DND-41 (cell line): Measurements from ENCODE around the gene GAS2L2.
A peak's percentile ranks its signal among the peaks of the same experiment; 100 is the strongest.

Source experiments
- ATAC-seq: fragments of 200-7000 bp; cut with Tn5 transposase; 3 replicates; pipeline ENCODE4 v1.9.1; 2021; ENCODE audit warnings: low read depth; ENCODE audit not compliant: insufficient read depth
- DNase-seq: peaks from one replicate; pipeline ENCODE4 v3.0.0-alpha.2; 2020
- H2AFZ ChIP-seq: 2 replicates; pipeline ENCODE4 v1.6.0; 2012; ENCODE audit warnings: low read depth, low read length
- H3K27ac ChIP-seq: 2 replicates; pipeline ENCODE4 v1.5.1; 2012; ENCODE audit warnings: low read length, inconsistent platforms
- H3K27me3 ChIP-seq: fragments of 200-600 bp; sonication (generic); 2 replicates; pipeline ENCODE4 v1.6.0; 2012; ENCODE audit warnings: low read length, mild to moderate bottlenecking, inconsistent platforms; ENCODE audit not compliant: insufficient read depth, poor library complexity
- H3K36me3 ChIP-seq: 2 replicates; pipeline ENCODE4 v1.5.1; 2012; ENCODE audit warnings: low read length, inconsistent platforms; ENCODE audit not compliant: insufficient read depth
- H3K4me1 ChIP-seq: 2 replicates; pipeline ENCODE4 v1.5.1; 2012; ENCODE audit warnings: mild to moderate bottlenecking, low read length; ENCODE audit not compliant: insufficient read depth
- H3K4me2 ChIP-seq: 2 replicates; pipeline ENCODE4 v1.6.0; 2012; ENCODE audit warnings: mild to moderate bottlenecking, moderate library complexity, low read length, inconsistent platforms; ENCODE audit not compliant: insufficient read depth
- H3K4me3 ChIP-seq, 2 experiments: fragments of 200-600 bp in 1 of 2; shearing (Covaris generic) in 1 of 2; 2 replicates each; pipeline ENCODE4 v1.5.1; 2012 to 2016; ENCODE audit warnings: inconsistent platforms in 2 of 2, low read length in 2 of 2, mild to moderate bottlenecking in 2 of 2, low read depth in 1 of 2, moderate library complexity in 1 of 2
- H3K79me2 ChIP-seq: 2 replicates; pipeline ENCODE4 v1.6.0; 2012; ENCODE audit warnings: low read length, inconsistent platforms; ENCODE audit not compliant: insufficient read depth
- H3K9ac ChIP-seq: 2 replicates; pipeline ENCODE4 v1.6.0; 2012; ENCODE audit warnings: low read depth, mild to moderate bottlenecking, inconsistent platforms, low read length, moderate library complexity
- H3K9me3 ChIP-seq: 2 replicates; pipeline ENCODE4 v1.5.1; 2012; ENCODE audit warnings: low read length, moderate library complexity, mild to moderate bottlenecking, inconsistent platforms; ENCODE audit not compliant: insufficient read depth, severe bottlenecking
- H4K20me1 ChIP-seq: 2 replicates; pipeline ENCODE4 v1.6.0; 2012; ENCODE audit warnings: low read length; ENCODE audit not compliant: insufficient read depth
- EZH2 ChIP-seq: IDR thresholded peaks from 3 replicates; pipeline ENCODE4 v1.6.1; 2012; ENCODE audit warnings: borderline replicate concordance, low read depth, mild to moderate bottlenecking, moderate library complexity, low read length, inconsistent platforms; ENCODE audit not compliant: severe bottlenecking
- TF ChIP-seq, protein P1 (sequence below): IDR thresholded peaks from 2 replicates; pipeline ENCODE4 v1.5.1; 2012; ENCODE audit warnings: borderline replicate concordance, low read length, moderate library complexity, mild to moderate bottlenecking; ENCODE audit not compliant: poor library complexity, severe bottlenecking; ENCODE audit errors: extremely low read depth

The GAS2L2 gene

DNA sequence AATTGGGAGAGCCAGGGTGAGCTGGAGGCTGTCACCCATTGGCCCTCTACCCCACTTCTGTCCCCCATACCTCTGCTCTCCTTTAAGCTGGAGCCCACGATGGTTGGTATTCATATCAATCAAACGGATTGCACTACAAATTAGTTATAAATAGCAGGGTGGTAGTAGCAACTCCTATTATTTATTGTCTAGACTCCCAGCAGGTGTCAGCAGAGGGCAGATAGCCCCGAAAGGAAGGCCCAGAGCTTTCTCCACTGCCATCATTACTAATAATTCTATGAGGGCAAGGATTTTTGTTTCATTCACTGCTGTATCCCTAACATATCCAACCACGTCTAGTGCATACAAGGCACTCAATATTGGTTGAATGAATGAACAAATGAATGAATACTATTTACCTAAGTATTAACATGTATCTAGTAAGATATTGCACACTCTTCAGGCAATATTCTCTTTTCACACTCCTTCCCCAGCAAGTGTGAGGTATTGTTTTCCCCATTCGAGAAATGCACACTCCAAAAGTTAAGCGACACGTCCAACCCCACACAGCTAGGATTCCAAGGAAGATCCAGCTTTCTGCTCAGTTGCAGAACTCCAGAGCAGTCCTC, 14.0 kb upstream of the GAS2L2 start:
- ATAC-seq (no peak), DNase-seq (peak; percentile 37)
- Histone ChIP-seq H3K9me3 (no peaks in the 10 kb centered on the region), H3K4me2 (no peak overlapping the region), H3K4me3 (no peak overlapping the region), H3K27ac (no peak overlapping the region), H2AFZ (no peak overlapping the region), H3K4me1 (peaks cover 22% of the 10 kb centered on the region), H3K79me2 (no peaks in the 10 kb centered on the region), H3K9ac (no peak overlapping the region), H3K36me3 (no peaks in the 10 kb centered on the region), H4K20me1 (peaks cover 3% of the 10 kb centered on the region; the same call in 1 of the 2 replicates), H3K27me3 (no peaks in the 10 kb centered on the region)
- TF ChIP-seq, protein P1, sequence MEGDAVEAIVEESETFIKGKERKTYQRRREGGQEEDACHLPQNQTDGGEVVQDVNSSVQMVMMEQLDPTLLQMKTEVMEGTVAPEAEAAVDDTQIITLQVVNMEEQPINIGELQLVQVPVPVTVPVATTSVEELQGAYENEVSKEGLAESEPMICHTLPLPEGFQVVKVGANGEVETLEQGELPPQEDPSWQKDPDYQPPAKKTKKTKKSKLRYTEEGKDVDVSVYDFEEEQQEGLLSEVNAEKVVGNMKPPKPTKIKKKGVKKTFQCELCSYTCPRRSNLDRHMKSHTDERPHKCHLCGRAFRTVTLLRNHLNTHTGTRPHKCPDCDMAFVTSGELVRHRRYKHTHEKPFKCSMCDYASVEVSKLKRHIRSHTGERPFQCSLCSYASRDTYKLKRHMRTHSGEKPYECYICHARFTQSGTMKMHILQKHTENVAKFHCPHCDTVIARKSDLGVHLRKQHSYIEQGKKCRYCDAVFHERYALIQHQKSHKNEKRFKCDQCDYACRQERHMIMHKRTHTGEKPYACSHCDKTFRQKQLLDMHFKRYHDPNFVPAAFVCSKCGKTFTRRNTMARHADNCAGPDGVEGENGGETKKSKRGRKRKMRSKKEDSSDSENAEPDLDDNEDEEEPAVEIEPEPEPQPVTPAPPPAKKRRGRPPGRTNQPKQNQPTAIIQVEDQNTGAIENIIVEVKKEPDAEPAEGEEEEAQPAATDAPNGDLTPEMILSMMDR: peak; percentile 64
- TF ChIP-seq EZH2: no peak

DNA sequence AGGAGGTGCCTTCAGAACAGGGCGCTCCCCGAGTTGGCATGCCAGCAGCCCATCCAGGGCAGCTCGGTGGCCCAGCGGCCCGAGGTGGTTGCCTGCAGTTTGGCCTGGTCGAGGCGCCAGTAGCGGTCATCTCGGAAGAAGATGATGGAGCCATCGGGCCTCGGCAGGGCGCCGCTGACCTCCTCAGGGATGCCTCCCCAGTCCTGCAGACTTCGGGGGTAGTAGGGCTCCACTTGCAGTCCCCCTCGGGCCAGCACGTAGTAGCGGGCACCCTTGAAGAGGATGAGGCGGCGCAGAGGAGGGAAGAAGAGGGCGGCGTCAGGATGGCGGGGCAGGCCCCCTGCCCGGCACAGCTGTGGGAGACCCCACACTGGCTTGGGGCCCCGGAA, 13.4 kb upstream of the GAS2L2 start:
- H3K9me3 ChIP-seq: no peaks in the 10 kb centered on the region
- H3K27ac ChIP-seq: no peak overlapping the region
- no peak overlapping the region for H2AFZ ChIP-seq
- no peak overlapping the region for H3K4me2 ChIP-seq
- peaks cover 3% of the 10 kb centered on the region; the same call in 1 of the 2 replicates for H4K20me1 ChIP-seq
- no peaks in the 10 kb centered on the region for H3K36me3 ChIP-seq
- DNase-seq: no peak
- peaks cover 22% of the 10 kb centered on the region for H3K4me1 ChIP-seq
- H3K79me2 ChIP-seq: no peaks in the 10 kb centered on the region
- H3K27me3 ChIP-seq: no peaks in the 10 kb centered on the region
- H3K4me3 ChIP-seq: no peak overlapping the region
- no peak overlapping the region for H3K9ac ChIP-seq
- TF ChIP-seq, protein P1: no peak
- no peak for TF ChIP-seq EZH2
- no peak for ATAC-seq

DNA sequence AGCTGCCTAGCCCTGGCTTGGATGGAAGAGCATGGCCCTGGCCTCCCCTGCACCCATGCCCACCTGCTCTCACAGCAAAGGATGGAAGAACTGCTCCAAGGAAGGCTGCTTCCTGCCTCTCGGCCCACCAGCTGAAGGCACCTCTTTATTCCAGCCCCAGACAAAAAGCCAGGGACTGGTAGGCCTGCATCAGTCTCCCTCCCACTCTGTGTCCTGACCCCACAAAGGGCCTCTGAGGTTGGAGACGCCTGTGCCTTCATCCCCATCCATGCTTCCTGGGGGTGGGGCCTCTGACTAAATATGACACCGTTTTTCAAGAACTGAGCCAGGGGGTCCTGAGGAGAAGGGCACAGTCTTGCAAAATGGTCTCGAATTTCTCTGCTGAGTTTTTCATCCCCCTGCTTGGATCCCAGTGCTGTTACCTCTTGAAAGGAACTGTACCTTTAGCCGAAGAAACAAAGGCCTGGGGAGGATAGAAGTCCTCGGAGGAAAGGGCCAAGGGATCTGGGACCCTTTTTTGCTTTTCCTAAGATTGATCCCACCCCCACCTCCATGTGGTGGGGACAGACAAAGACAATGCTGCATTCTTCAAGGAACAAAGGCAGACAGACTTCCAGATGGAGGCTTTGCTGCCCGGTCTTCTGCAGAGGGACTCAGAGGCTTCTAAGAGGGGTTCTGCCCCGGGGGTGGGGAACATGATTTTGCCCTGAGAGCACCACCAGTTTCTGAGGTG, 12.9 kb upstream of the GAS2L2 start:
- H3K9ac ChIP-seq: no peak overlapping the region
- TF ChIP-seq EZH2: no peak
- TF ChIP-seq, protein P1: no peak

More for the DNA sequence above, 12.9 kb upstream of the GAS2L2 start:
- Histone ChIP-seq H4K20me1 (peaks cover 3% of the 10 kb centered on the region; the same call in 1 of the 2 replicates), H3K4me2 (no peak overlapping the region), H3K36me3 (no peaks in the 10 kb centered on the region), H2AFZ (peak overlapping the region; percentile 13; the same call in 1 of the 2 replicates), H3K79me2 (no peaks in the 10 kb centered on the region), H3K27me3 (no peaks in the 10 kb centered on the region), H3K4me3 (no peak overlapping the region), H3K27ac (no peak overlapping the region), H3K9me3 (no peaks in the 10 kb centered on the region), H3K4me1 (peaks cover 22% of the 10 kb centered on the region)
- ATAC-seq (no peak), DNase-seq (no peak)
